ENCODE results near the gene B3GALNT1.

Gene B3GALNT1

GRCh38 chr3:161083131-161083530 is 22.0 kb downstream of the B3GALNT1 start:
- no peak for TF ChIP-seq CTCF (IDR thresholded peaks at IDR 0.05; ENCODE audit: low read depth, low read length, missing control alignments)
- DNase-seq (ENCODE audit: low read depth), result no peak
- in situ Hi-C loops (cut with HindIII; ENCODE audit: low sequenced_read_pairs), result no loop called here
- H3K4me3 ChIP-seq (ENCODE audit: low read depth, low read length), result no peak overlapping the region

GRCh38 chr3:161082063-161082462 is 23.1 kb downstream of the B3GALNT1 start:
- in situ Hi-C loops (cut with HindIII; ENCODE audit: low sequenced_read_pairs), result no loop called here
- DNase-seq (ENCODE audit: low read depth), result no peak
- no peak for TF ChIP-seq CTCF (IDR thresholded peaks at IDR 0.05; ENCODE audit: low read depth, low read length, missing control alignments)
- H3K4me3 ChIP-seq (ENCODE audit: low read depth, low read length), result no peak overlapping the region

GRCh38 chr3:161081633-161082032 is 23.5 kb downstream of the B3GALNT1 start:
- DNase-seq (ENCODE audit: low read depth), result no peak
- in situ Hi-C loops (cut with HindIII; ENCODE audit: low sequenced_read_pairs), result no loop called here
- no peak overlapping the region for H3K4me3 ChIP-seq (ENCODE audit: low read depth, low read length)
- TF ChIP-seq CTCF (IDR thresholded peaks at IDR 0.05; ENCODE audit: low read depth, low read length, missing control alignments), result no peak

- in situ Hi-C loops (cut with HindIII; ENCODE audit: low sequenced_read_pairs), result no loop called here
Observed at GRCh38 chr3:161073181-161073580, 32.0 kb downstream of the B3GALNT1 start.

GRCh38 chr3:161072751-161073150 is 32.4 kb downstream of the B3GALNT1 start:
- in situ Hi-C loops (cut with HindIII; ENCODE audit: low sequenced_read_pairs), result no loop called here
- no peak for TF ChIP-seq CTCF (IDR thresholded peaks at IDR 0.05; ENCODE audit: low read depth, low read length, missing control alignments)
- DNase-seq (ENCODE audit: low read depth), result no peak
- no peak overlapping the region for H3K4me3 ChIP-seq (ENCODE audit: low read depth, low read length)

More at GRCh38 chr3:161073181-161073580, 32.0 kb downstream of the B3GALNT1 start:
- no peak for TF ChIP-seq CTCF (IDR thresholded peaks at IDR 0.05; ENCODE audit: low read depth, low read length, missing control alignments)
- DNase-seq (ENCODE audit: low read depth), result no peak
- H3K4me3 ChIP-seq (ENCODE audit: low read depth, low read length), result no peak overlapping the region

GRCh38 chr3:161072211-161072621 is 32.9 kb downstream of the B3GALNT1 start:
- DNase-seq (ENCODE audit: low read depth), result no peak
- in situ Hi-C loops (cut with HindIII; ENCODE audit: low sequenced_read_pairs), result no loop called here
- TF ChIP-seq CTCF (IDR thresholded peaks at IDR 0.05; ENCODE audit: low read depth, low read length, missing control alignments), result no peak
- no peak overlapping the region for H3K4me3 ChIP-seq (ENCODE audit: low read depth, low read length)

All from astrocyte of the cerebellum (primary cell).